ENCODE results near the gene RFX5. TPM values are rescaled to one million over a fixed set of nuclear protein-coding genes. Genes with fewer than 3 reads are reported as not detected.
A peak's percentile ranks its signal among the peaks of the same experiment; 100 is the strongest.
"Not testable (repeated sequence)": the region's sequence is repeated elsewhere in the genome, so short reads cannot be mapped to it uniquely, and the experiment has no call there.

The RFX5 gene
- total RNA-seq = 27.2 TPM
- long read RNA-seq, transcript RFX5-201 (11 exons, 3,576 nt) = minor isoform, 5 of 38 reads
- long read RNA-seq, transcript RFX5-215 (11 exons, 2,355 nt) = major isoform, 11 of 38 reads
- long read RNA-seq, partial matches to known transcripts = 13 of 38 reads
- long read RNA-seq, other reads (novel, unspliced or antisense) = 9 of 38 reads

- intact Hi-C loops (cut with DNase I) = loop anchor here (2.0 kb wide), 1 partner anchor 52 kb away; the partner anchor contains the start of gene PSMB4
- peak; percentile 98 for DNase-seq (ENCODE audit: low spot score)
Measured at GRCh38 chr1:151346769-151347522, at the start of gene RFX5. Gene RFX5, minus strand, starts transcription at chr1:151347252. Its CDS starts 932 bp downstream, at chr1:151346320.

- intact Hi-C loops (cut with DNase I); DNase-seq (ENCODE audit: low spot score): not testable (repeated sequence)
Measured at GRCh38 chr1:151396265-151396664, 49.2 kb upstream of the RFX5 start.

GRCh38 chr1:151393583-151393982 is 46.5 kb upstream of the RFX5 start:
- intact Hi-C loops (cut with DNase I) = no loop called here
- DNase-seq (ENCODE audit: low spot score) = no peak

- no peak for DNase-seq (ENCODE audit: low spot score)
- intact Hi-C loops (cut with DNase I) = no loop called here
Measured at GRCh38 chr1:151391079-151391563, 44.1 kb upstream of the RFX5 start.

GRCh38 chr1:151390221-151391078 is 43.4 kb upstream of the RFX5 start:
- intact Hi-C loops (cut with DNase I); DNase-seq (ENCODE audit: low spot score): not testable (repeated sequence)

- intact Hi-C loops (cut with DNase I) = no loop called here
- DNase-seq (ENCODE audit: low spot score) = no peak
Measured at GRCh38 chr1:151386002-151386401, 39.0 kb upstream of the RFX5 start.

GRCh38 chr1:151384584-151384983 is 37.5 kb upstream of the RFX5 start:
- intact Hi-C loops (cut with DNase I) = no loop called here
- no peak for DNase-seq (ENCODE audit: low spot score)

- no peak for DNase-seq (ENCODE audit: low spot score)
- intact Hi-C loops (cut with DNase I) = no loop called here
Measured at GRCh38 chr1:151377150-151377884, 30.3 kb upstream of the RFX5 start.

GRCh38 chr1:151373196-151373595 is 26.1 kb upstream of the RFX5 start:
- DNase-seq (ENCODE audit: low spot score) = no peak
- intact Hi-C loops (cut with DNase I) = no loop called here

- intact Hi-C loops (cut with DNase I) = no loop called here
- peak; percentile 86 for DNase-seq (ENCODE audit: low spot score)
Measured at GRCh38 chr1:151372058-151372934, 25.2 kb upstream of the RFX5 start, which contains the start of gene SELENBP1. Gene SELENBP1, minus strand, starts transcription at chr1:151372705. Its CDS starts 64 bp downstream, at chr1:151372641.

GRCh38 chr1:151371370-151372057 is 24.5 kb upstream of the RFX5 start:
- peak; percentile 78 for DNase-seq (ENCODE audit: low spot score)
- intact Hi-C loops (cut with DNase I) = no loop called here

- DNase-seq (ENCODE audit: low spot score) = no peak
- intact Hi-C loops (cut with DNase I) = no loop called here
Measured at GRCh38 chr1:151370211-151370911, 23.3 kb upstream of the RFX5 start.

- intact Hi-C loops (cut with DNase I) = no loop called here
- DNase-seq (ENCODE audit: low spot score) = no peak
Measured at GRCh38 chr1:151369621-151370048, 22.6 kb upstream of the RFX5 start.

- no peak for DNase-seq (ENCODE audit: low spot score)
- intact Hi-C loops (cut with DNase I) = no loop called here
Measured at GRCh38 chr1:151369302-151369610, 22.2 kb upstream of the RFX5 start.

- intact Hi-C loops (cut with DNase I) = no loop called here
- no peak for DNase-seq (ENCODE audit: low spot score)
Measured at GRCh38 chr1:151368393-151369301, 21.6 kb upstream of the RFX5 start.

- no peak for DNase-seq (ENCODE audit: low spot score)
- intact Hi-C loops (cut with DNase I) = no loop called here
Measured at GRCh38 chr1:151367658-151368392, 20.8 kb upstream of the RFX5 start.

All from cardiac septum (tissue), 1 donor.